WTC11 (cell line): Measurements from ENCODE around the gene ALX4. TPM values are rescaled to one million over a fixed set of nuclear protein-coding genes. Genes with fewer than 3 reads are reported as not detected.

Experiments used
- ATAC-seq: fragments of 200-7000 bp; cut with Tn5 transposase; 2 replicates; pipeline ENCODE4 v1.10.0; 2021; ENCODE audit warnings: mild to moderate bottlenecking, moderate library complexity
- CTCF ChIA-PET: fragments of 300-600 bp; sonication (Branson Sonifier 250); formaldehyde crosslinking; loops from one replicate; lab custom pipeline; 2021; ENCODE audit warnings: antibody characterized with exemption; lab: Charles Lee
- POLR2A ChIA-PET: fragments of 350-600 bp; sonication (Branson Sonifier 250); formaldehyde crosslinking; loops from one replicate; lab custom pipeline; 2021; ENCODE audit warnings: antibody characterized with exemption; lab: Charles Lee
- DNase-seq: peaks from one replicate; pipeline ENCODE4 v3.0.0; 2021; ENCODE audit warnings: low spot score
- H3K27ac Mint-ChIP-seq: 2 replicates; pipeline ENCODE4 v1.8.0; 2021; ENCODE audit warnings: mixed read lengths
- H3K27me3 Mint-ChIP-seq: 2 replicates; pipeline ENCODE4 v1.8.0; 2021; ENCODE audit warnings: low read depth, mild to moderate bottlenecking, moderate library complexity, mixed read lengths
- H3K36me3 Mint-ChIP-seq: 2 replicates; pipeline ENCODE4 v1.8.0; 2021; ENCODE audit warnings: mixed read lengths
- H3K4me1 Mint-ChIP-seq: 2 replicates; pipeline ENCODE4 v1.8.0; 2022; ENCODE audit warnings: mixed read lengths
- H3K4me3 Mint-ChIP-seq: 2 replicates; pipeline ENCODE4 v1.8.0; 2021; ENCODE audit warnings: mild to moderate bottlenecking, moderate library complexity, mixed read lengths
- H3K9me3 Mint-ChIP-seq: 2 replicates; pipeline ENCODE4 v1.8.0; 2021; ENCODE audit warnings: mixed read lengths
- ATF3 ChIP-seq: sonication (generic); formaldehyde crosslinking; conservative IDR thresholded peaks from 2 replicates; pipeline ENCODE4 v1.8.1; 2022; ENCODE audit warnings: mild to moderate bottlenecking, missing genetic modification reagents
- E2F5 ChIP-seq: sonication (generic); formaldehyde crosslinking; IDR thresholded peaks from 2 replicates; pipeline ENCODE4 v1.8.1; 2022; ENCODE audit warnings: mild to moderate bottlenecking, moderate library complexity, missing genetic modification reagents
- GRHL2 ChIP-seq: fragments of 250-450 bp; sonication (Bioruptor Pico); IDR thresholded peaks from 2 replicates; pipeline ENCODE4 v1.8.0; 2022; ENCODE audit warnings: mild to moderate bottlenecking, moderate library complexity; ENCODE audit not compliant: insufficient replicate concordance, severe bottlenecking
- IRF1 ChIP-seq: sonication (generic); formaldehyde crosslinking; IDR thresholded peaks from 2 replicates; pipeline ENCODE4 v1.8.0; 2023; ENCODE audit warnings: missing genetic modification reagents
- IRF2 ChIP-seq: sonication (generic); formaldehyde crosslinking; IDR thresholded peaks from 2 replicates; pipeline ENCODE4 v1.8.0; 2022; ENCODE audit warnings: low read depth, missing genetic modification reagents, borderline replicate concordance
- NFE2L1 ChIP-seq: sonication (generic); formaldehyde crosslinking; IDR thresholded peaks from 2 replicates; pipeline ENCODE4 v1.8.1; 2023; ENCODE audit warnings: missing genetic modification reagents
- NR2C2 ChIP-seq: sonication (generic); formaldehyde crosslinking; IDR thresholded peaks from 2 replicates; pipeline ENCODE4 v1.8.0; 2022; ENCODE audit warnings: mild to moderate bottlenecking, missing genetic modification reagents
- STAT6 ChIP-seq: sonication (generic); formaldehyde crosslinking; conservative IDR thresholded peaks from 2 replicates; pipeline ENCODE4 v1.8.1; 2023; ENCODE audit warnings: mild to moderate bottlenecking, low read depth, missing genetic modification reagents, moderate library complexity
- TCF7 ChIP-seq: sonication (generic); formaldehyde crosslinking; IDR thresholded peaks from 2 replicates; pipeline ENCODE4 v1.8.0; 2022; ENCODE audit warnings: mild to moderate bottlenecking, low read depth, missing genetic modification reagents, moderate library complexity
- TP53 ChIP-seq: sonication (generic); formaldehyde crosslinking; IDR thresholded peaks from 2 replicates; pipeline ENCODE4 v1.8.1; 2023; ENCODE audit warnings: mild to moderate bottlenecking, missing genetic modification reagents
- USF1 ChIP-seq: sonication (generic); formaldehyde crosslinking; IDR thresholded peaks from 2 replicates; pipeline ENCODE4 v1.8.0; 2022; ENCODE audit warnings: mild to moderate bottlenecking, missing genetic modification reagents
- ZNF138 ChIP-seq: sonication (generic); formaldehyde crosslinking; conservative IDR thresholded peaks from 2 replicates; pipeline ENCODE4 v1.8.1; 2022; ENCODE audit warnings: mild to moderate bottlenecking, moderate library complexity, missing genetic modification reagents
- ZNF219 ChIP-seq: sonication (generic); formaldehyde crosslinking; IDR thresholded peaks from 2 replicates; pipeline ENCODE4 v1.8.0; 2023; ENCODE audit warnings: missing genetic modification reagents, mild to moderate bottlenecking, borderline replicate concordance
- ZNF425 ChIP-seq: fragments of 250-450 bp; sonication (Bioruptor Pico); conservative IDR thresholded peaks from 2 replicates; pipeline ENCODE4 v1.9.0; 2021; ENCODE audit warnings: mild to moderate bottlenecking
- ZNF512 ChIP-seq: sonication (generic); formaldehyde crosslinking; IDR thresholded peaks from 2 replicates; pipeline ENCODE4 v1.8.1; 2022; ENCODE audit warnings: missing genetic modification reagents, borderline replicate concordance
- ZNF532 ChIP-seq: fragments of 250-450 bp; sonication (Bioruptor Pico); IDR thresholded peaks from 2 replicates; pipeline ENCODE4 v1.9.0; 2021; ENCODE audit warnings: mild to moderate bottlenecking, borderline replicate concordance
- total RNA-seq: library from RNA; stranded (reverse); gene quantifications from 3 replicates; pipeline ENCODE4 v1.2.3, GENCODE V29; 2021

The ALX4 gene
- total RNA-seq, 1 experiment from 2014 or later, result not detected

- TF ChIP-seq ZNF425 (CRISPR knock-in tag), result no peak
- TF ChIP-seq GRHL2 (CRISPR knock-in tag), result no peak
- TF ChIP-seq TCF7 (CRISPR knock-in tag), result no peak
Observed at GRCh38 chr11:44282620-44283019, 27.3 kb downstream of the ALX4 start (continued).

GRCh38 chr11:44281151-44281550, 28.8 kb downstream of the ALX4 start:
- Mint-ChIP-seq H3K9me3 (no peaks in the 10 kb centered on the region), H3K4me1 (peaks cover 5% of the 10 kb centered on the region; the same call in 1 of the 2 replicates), H3K27ac (no peak overlapping the region), H3K36me3 (no peaks in the 10 kb centered on the region), H3K4me3 (no peak overlapping the region), H3K27me3 (no peaks in the 10 kb centered on the region)
- TF ChIP-seq USF1 (CRISPR knock-in tag) (no peak), ZNF219 (CRISPR knock-in tag) (no peak), STAT6 (CRISPR knock-in tag) (no peak), NR2C2 (CRISPR knock-in tag) (no peak), IRF2 (no peak), NFE2L1 (no peak), IRF1 (CRISPR knock-in tag) (no peak), ZNF512 (CRISPR knock-in tag) (no peak), TP53 (CRISPR knock-in tag) (no peak), E2F5 (CRISPR knock-in tag) (no peak), ATF3 (CRISPR knock-in tag) (no peak), ZNF532 (CRISPR knock-in tag) (no peak), ZNF138 (no peak)
- CTCF ChIA-PET, result no interaction called here
- DNase-seq, result no peak
- POLR2A ChIA-PET, result no interaction called here
- ATAC-seq, result no peak
